HG03378 (cell line): ENCODE results near the gene ROPN1B.

Experiments
- ATAC-seq: cut with Tn5 transposase; IDR thresholded peaks from one replicate; pipeline ENCODE4 v1.9.1; 2021; ENCODE audit warnings: mild to moderate bottlenecking, moderate library complexity; ENCODE audit not compliant: unreplicated experiment

Gene ROPN1B

DNA sequence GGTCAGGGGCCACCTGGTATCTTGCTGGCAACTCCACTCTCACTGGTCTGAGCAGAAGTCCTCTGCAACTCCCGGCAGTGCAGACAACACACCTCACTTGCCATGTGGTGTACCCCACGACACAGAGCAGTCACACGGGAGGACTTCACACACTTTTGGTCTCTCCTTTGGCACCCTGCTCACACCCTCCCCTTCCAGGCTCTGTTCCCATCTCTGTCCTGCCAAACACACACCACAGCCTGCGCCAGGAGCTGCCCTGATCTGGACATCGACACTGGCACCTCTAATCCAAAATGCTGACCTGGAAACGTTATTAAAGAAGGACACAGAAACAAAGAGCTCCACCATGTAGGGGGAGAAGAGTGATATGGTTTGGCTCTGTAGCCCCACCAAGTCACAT is 57.8 kb downstream of the ROPN1B start:
- no peak for ATAC-seq

GRCh38 chr3:126028096-126028495 is 59.1 kb downstream of the ROPN1B start:
- ATAC-seq, result no peak

GRCh38 chr3:126029241-126029640 is 60.3 kb downstream of the ROPN1B start:
- no peak for ATAC-seq

DNA sequence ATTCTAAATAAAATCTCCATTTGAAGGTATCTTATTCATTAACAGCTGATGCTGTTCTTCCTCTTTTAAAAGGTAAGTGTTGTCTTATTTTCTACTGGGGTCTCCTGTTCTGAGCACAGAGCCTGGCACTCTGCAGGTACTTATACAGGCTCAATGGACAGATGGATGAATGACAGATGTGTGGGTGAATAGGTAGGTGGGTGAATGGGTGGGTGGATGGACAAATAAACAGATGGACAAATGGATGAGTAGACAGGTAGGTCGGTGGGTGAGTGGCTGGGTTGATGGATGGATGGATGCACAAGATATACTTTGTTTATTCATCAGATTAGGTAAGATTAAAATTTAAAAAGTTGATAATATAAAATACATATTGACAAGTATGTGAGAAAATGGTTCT is 61.5 kb downstream of the ROPN1B start:
- ATAC-seq, result no peak

DNA sequence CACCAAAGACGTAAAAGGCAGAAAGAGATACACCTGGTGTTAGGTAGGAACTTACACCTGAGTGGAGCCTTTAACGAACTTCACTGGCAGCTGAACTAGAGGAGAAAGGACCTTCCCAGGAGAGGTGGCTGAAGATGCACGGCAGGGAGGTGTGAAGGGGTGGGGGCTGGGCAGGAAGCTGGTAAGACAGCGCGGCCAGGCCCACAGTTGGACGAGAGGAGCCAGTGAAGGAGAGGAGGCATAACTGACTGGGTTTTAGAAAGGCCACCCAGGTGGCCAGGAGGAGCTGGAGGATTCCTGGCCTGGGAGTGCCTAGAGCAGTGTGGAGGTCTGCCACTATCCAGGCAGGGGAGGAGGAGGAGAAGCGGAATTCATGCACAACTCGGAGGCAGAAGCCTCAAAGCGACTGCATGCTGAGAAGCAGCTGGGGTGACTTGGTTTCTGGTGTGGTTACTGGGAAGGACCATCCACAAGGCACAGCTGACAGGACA is 63.0 kb downstream of the ROPN1B start:
- ATAC-seq, result no peak
